ENCODE measurements around the gene MAGED1.

DNA sequence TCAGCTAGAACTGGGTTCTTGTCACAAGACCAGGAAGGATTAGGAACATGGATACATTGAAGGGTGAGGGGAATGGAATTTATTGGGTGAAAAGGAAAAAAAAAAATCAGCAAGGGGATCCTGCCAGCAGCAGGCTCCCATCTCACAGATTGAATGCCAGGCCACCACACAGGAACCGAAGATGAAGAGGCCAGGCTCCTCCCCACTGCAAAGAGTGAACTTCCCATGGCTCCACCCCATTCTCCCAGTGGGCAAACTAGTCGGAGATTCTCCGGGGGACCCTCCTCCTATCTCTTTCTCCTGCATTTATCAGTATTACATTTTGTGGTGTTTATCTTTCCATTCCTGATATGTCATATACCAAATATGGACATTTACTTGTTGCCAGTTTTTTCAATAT lies 46.0 kb upstream of the MAGED1 start:
- TF ChIP-seq CTCF (conservative IDR thresholded peaks at IDR 0.05) (no peak), ZFX (IDR thresholded peaks at IDR 0.05) (no peak)
